ENCODE measurements around the gene CYP26A1.

Gene CYP26A1

GRCh38 chr10:93070378-93071176, 3.1 kb upstream of the CYP26A1 start:
- TF ChIP-seq CTCF (IDR thresholded peaks at IDR 0.05) (no peak), ZFX (IDR thresholded peaks at IDR 0.05; ENCODE audit: borderline replicate concordance) (no peak)
- no peak overlapping the region for H3K27ac ChIP-seq

GRCh38 chr10:93071177-93071472, 2.6 kb upstream of the CYP26A1 start:
- H3K27ac ChIP-seq: no peak overlapping the region
- TF ChIP-seq ZFX (IDR thresholded peaks at IDR 0.05; ENCODE audit: borderline replicate concordance): no peak
- no peak for TF ChIP-seq CTCF (IDR thresholded peaks at IDR 0.05)

- no peak for TF ChIP-seq ZFX (IDR thresholded peaks at IDR 0.05; ENCODE audit: borderline replicate concordance)
- TF ChIP-seq CTCF (IDR thresholded peaks at IDR 0.05): no peak; the same call in none of the 2 replicates
- no peak overlapping the region for H3K27ac ChIP-seq
Observed at GRCh38 chr10:93071674-93072224, 1.9 kb upstream of the CYP26A1 start.

GRCh38 chr10:93072225-93072712, 1.4 kb upstream of the CYP26A1 start:
- TF ChIP-seq CTCF (IDR thresholded peaks at IDR 0.05) (no peak), ZFX (IDR thresholded peaks at IDR 0.05; ENCODE audit: borderline replicate concordance) (no peak)
- no peak overlapping the region for H3K27ac ChIP-seq

GRCh38 chr10:93072713-93073538, 767 bp upstream of the CYP26A1 start:
- TF ChIP-seq ZFX (IDR thresholded peaks at IDR 0.05; ENCODE audit: borderline replicate concordance) (no peak), CTCF (IDR thresholded peaks at IDR 0.05) (no peak)

GRCh38 chr10:93074147-93074596, 479 bp downstream of the CYP26A1 start:
- TF ChIP-seq CTCF (IDR thresholded peaks at IDR 0.05): no peak; the same call in 1 of the 2 replicates
- TF ChIP-seq ZFX (IDR thresholded peaks at IDR 0.05; ENCODE audit: borderline replicate concordance): no peak
- H3K27ac ChIP-seq: no peak overlapping the region

More at GRCh38 chr10:93072713-93073538, 767 bp upstream of the CYP26A1 start:
- no peak overlapping the region for H3K27ac ChIP-seq

All from 22Rv1 (cell line).